Gastrocnemius medialis (tissue), 4 donors: ENCODE measurements around the gene LDLRAD4.

Experiments
- CTCF ChIP-seq, 5 experiments: fragments of 450-650 bp in 3 of 5; fragments of 200-600 bp in 2 of 5; sonication (generic) in 2 of 5; IDR thresholded peaks in 4 of 5; conservative IDR thresholded peaks in 1 of 5; 1 replicate in 4 of 5; 2 replicates in 1 of 5; pipeline ENCODE4 v1.5.1; 2016 to 2019; ENCODE audit warnings: antibody characterized with exemption in 5 of 5, mild to moderate bottlenecking in 3 of 5, moderate library complexity in 3 of 5
- POLR2A ChIP-seq, 2 donors: fragments of 450-650 bp; IDR thresholded peaks; one replicate each; pipeline ENCODE4 v1.6.1; 2017; ENCODE audit warnings: antibody characterized with exemption in 2 of 2, mild to moderate bottlenecking in 2 of 2, moderate library complexity in 2 of 2

- no peak for TF ChIP-seq CTCF (IDR thresholded peaks at IDR 0.05 in 4 of 5, conservative IDR thresholded peaks at IDR 0.05 in 1 of 5)
- no peak for TF ChIP-seq POLR2A (IDR thresholded peaks at IDR 0.05)
Measured at GRCh38 chr18:13356032-13356431, 137.5 kb downstream of the LDLRAD4 start.
